ENCODE measurements around the gene CACNA2D3. TPM values are rescaled to one million over a fixed set of nuclear protein-coding genes. Genes with fewer than 3 reads are reported as not detected.
A peak's percentile ranks its signal among the peaks of the same experiment; 100 is the strongest.

CACNA2D3 gene
- total and polyA plus RNA-seq, 12 donors = 0.51 to 43.5 (median 19.3) TPM

DNA sequence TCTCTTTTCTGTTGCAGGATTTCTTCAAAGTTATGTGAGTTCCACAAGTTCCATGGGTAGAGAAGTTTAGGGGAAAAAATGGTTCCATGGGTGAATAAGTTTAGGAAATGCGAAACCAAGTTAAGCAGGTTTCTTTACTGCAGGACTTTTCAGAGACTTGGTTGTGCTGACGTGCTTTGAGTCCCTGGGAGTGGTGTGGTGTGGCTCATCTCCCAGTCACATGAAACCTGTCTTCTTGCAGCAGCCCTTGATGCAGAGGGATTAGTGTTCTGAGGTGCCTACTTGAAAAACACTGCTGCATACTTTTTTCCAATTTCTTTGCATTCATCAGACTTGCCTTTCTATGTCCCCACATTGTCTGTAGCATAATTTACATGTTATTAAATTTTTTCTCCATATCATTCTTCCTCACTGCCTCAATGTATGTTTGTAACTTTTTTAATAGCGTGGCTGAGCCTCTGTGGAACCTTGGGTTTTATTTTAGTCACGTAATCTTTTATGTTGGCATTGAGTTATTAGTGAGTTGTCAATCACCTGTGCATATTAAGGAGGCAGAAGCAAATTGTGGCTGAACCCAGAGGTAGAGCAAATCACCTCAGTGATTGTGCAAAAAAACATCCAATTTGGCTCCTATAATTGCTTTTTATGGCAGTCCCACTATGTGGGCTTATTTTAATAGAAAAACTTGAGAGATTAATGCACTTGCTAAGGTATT, 115.6 kb downstream of the CACNA2D3 start:
- WGBS, 2 donors = 56 to 67% methylated on average over 4 of the region's 4 CpGs
- Histone ChIP-seq H3K36me3 (no peaks in the 10 kb centered on the region), H3K4me1 (peaks cover 0 to 3% (median 0%) of the 10 kb centered on the region in 9 donors), H3K9me3 (no peaks in the 10 kb centered on the region), H3K27me3 (no peaks in the 10 kb centered on the region), H3K27ac (no peak overlapping the region), H3K4me3 (no peak overlapping the region)
- intact Hi-C loops (cut with DNase I) = no loop called here
- DNase-seq (no peak), ATAC-seq (no peak)
- no peak for TF ChIP-seq CTCF (IDR thresholded peaks at IDR 0.05)

- Histone ChIP-seq H3K27me3 (no peaks in the 10 kb centered on the region), H3K27ac (no peak overlapping the region), H3K4me1 (peaks cover 0 to 3% (median 0%) of the 10 kb centered on the region in 9 donors), H3K9me3 (peaks cover 0 to 1% (median 0%) of the 10 kb centered on the region in 11 donors), H3K36me3 (no peaks in the 10 kb centered on the region), H3K4me3 (no peak overlapping the region)
- 76 to 79% methylated on average over 4 of the region's 4 CpGs for WGBS, 2 donors
- no peak for TF ChIP-seq CTCF (IDR thresholded peaks at IDR 0.05)
- intact Hi-C loops (cut with DNase I) = no loop called here
- no peak for ATAC-seq
- no peak for DNase-seq
Measured at GRCh38 chr3:54240309-54240708, 118.0 kb downstream of the CACNA2D3 start.

- Histone ChIP-seq H3K27me3 (no peaks in the 10 kb centered on the region), H3K27ac (no peak overlapping the region), H3K9me3 (peaks cover 0 to 19% (median 0%) of the 10 kb centered on the region in 11 donors), H3K4me3 (peak overlapping the region in 6 of 10 donors; percentile 6 to 32 (median 16)), H3K36me3 (no peaks in the 10 kb centered on the region), H3K4me1 (peaks cover 0 to under 1% (median 0%) of the 10 kb centered on the region in 9 donors)
- intact Hi-C loops (cut with DNase I) = no loop called here
- ATAC-seq (peak in 1 of 8 donors; percentile 33), DNase-seq (no peak)
- TF ChIP-seq CTCF (IDR thresholded peaks at IDR 0.05) = no peak
- 65 to 70% methylated on average over 13 of the region's 13 CpGs for WGBS, 2 donors
Measured at GRCh38 chr3:54243056-54243931, 120.9 kb downstream of the CACNA2D3 start.

DNA sequence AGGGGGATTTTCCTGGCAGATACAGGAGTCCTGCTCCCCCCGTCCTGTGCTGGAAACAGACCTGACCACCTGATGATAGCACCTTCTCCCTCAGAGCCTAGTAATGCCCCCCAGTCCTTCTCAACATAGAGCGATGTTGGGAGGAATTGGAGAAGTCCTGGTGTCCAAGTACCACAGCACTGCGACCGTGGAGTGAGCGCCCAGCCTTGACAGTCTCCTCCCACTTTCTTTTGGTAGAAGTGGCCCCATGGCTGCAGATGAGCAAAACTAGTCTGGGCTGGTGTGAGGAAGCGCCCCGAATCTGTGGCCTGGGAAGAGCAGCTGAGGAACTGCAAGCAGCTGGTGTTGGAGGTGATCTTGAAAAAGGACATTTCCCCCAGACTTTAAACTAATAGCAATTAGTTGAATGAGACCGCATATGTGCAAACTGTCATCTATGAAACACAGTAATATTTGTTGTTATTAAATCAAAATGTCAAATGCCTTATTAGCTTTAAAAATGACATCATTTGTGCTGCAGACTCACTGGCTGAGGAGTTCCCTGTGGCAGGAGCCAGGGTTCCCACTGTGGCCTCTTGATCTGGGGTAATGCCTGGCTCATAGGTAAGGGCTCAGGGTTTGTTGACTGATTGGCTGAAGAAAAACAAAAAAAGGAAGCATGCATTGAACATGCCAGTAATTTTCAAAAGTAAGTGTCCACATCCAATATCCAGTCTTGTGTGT, 121.8 kb downstream of the CACNA2D3 start:
- DNase-seq (no peak), ATAC-seq (no peak)
- WGBS, 2 donors = 86 to 88% methylated on average over 8 of the region's 8 CpGs
- Histone ChIP-seq H3K4me1 (no peaks in the 10 kb centered on the region), H3K9me3 (peaks cover 0 to 19% (median 0%) of the 10 kb centered on the region in 11 donors), H3K4me3 (peak overlapping the region in 1 of 10 donors; percentile 32), H3K27me3 (no peaks in the 10 kb centered on the region), H3K27ac (no peak overlapping the region), H3K36me3 (no peaks in the 10 kb centered on the region)
- no peak for TF ChIP-seq CTCF (IDR thresholded peaks at IDR 0.05)
- intact Hi-C loops (cut with DNase I) = no loop called here
